Measurements from ENCODE around the gene SPPL2C.

SPPL2C gene

DNA sequence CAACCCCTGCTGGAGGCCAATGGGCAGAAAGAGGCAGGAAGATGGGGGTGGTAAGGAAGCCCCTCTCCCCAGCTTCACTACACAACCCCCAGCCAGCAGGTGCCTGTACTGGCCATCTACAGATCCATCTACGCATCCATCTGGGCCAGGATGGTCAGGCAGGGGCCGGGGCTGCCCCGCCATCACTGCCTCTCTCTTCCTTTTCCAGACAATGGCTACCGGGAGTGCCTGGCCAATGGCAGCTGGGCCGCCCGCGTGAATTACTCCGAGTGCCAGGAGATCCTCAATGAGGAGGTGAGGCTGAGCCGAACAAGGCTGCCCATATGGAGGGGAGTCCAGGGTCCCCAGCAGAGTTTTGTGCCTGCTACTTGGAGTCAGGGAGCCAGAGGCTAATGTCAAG lies 23.5 kb upstream of the SPPL2C start:
- H3K9ac ChIP-seq (ENCODE audit: low read length), result no peak overlapping the region
- no peaks in the 10 kb centered on the region for H3K9me2 ChIP-seq (ENCODE audit: low read depth, low read length)
- no peaks in the 10 kb centered on the region for H3K79me2 ChIP-seq (ENCODE audit: insufficient read depth, low read length)
- H4K20me1 ChIP-seq (ENCODE audit: insufficient read depth, low read length), result no peaks in the 10 kb centered on the region
- H3K27ac ChIP-seq (ENCODE audit: low read depth, low read length, poor library complexity, severe bottlenecking), result no peak overlapping the region
- no peak for TF ChIP-seq EZH2 (IDR thresholded peaks at IDR 0.05; ENCODE audit: borderline replicate concordance, low read length)
- no peak for TF ChIP-seq CTCF (IDR thresholded peaks at IDR 0.05; ENCODE audit: low read length)
- no peak overlapping the region for H3K4me2 ChIP-seq (ENCODE audit: low read length)
- H3K27me3 ChIP-seq (ENCODE audit: insufficient read depth, low read length), result peaks cover 4% of the 10 kb centered on the region; the same call in 1 of the 2 replicates
- H3K36me3 ChIP-seq (ENCODE audit: insufficient read depth, low read length), result no peaks in the 10 kb centered on the region
- H2AFZ ChIP-seq (ENCODE audit: low read length), result no peak overlapping the region
- H3K4me1 ChIP-seq (ENCODE audit: insufficient read depth, low read length, severe bottlenecking), result no peaks in the 10 kb centered on the region
- no peaks in the 10 kb centered on the region for H3K9me3 ChIP-seq (ENCODE audit: low read length)
- H3F3A ChIP-seq (ENCODE audit: insufficient read depth, low read length), result no peaks in the 10 kb centered on the region
- H3K4me3 ChIP-seq (ENCODE audit: low read depth, low read length, poor library complexity, severe bottlenecking), result no peak overlapping the region

DNA sequence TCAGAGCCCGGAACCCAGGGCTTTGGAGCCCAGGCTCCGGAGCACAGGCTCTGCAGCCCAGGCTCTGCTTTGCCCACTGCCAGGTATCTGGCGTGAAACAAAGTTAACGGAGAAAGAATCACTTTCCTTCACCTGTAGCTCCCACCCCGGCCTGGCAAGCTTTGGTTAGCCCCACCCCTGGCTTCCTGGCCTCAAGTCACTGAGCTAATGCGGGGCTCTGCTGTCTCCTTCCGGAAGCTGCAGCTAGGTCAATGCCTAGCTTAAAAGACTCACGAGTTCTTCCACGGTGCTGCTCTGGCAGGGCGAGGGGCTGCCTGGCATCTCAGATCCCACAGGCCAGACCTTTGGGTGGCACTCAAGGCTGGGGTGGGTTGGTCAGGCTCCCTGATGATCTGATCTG lies 21.1 kb upstream of the SPPL2C start:
- no peak overlapping the region for H3K9ac ChIP-seq (ENCODE audit: low read length)
- no peaks in the 10 kb centered on the region for H3K79me2 ChIP-seq (ENCODE audit: insufficient read depth, low read length)
- no peaks in the 10 kb centered on the region for H4K20me1 ChIP-seq (ENCODE audit: insufficient read depth, low read length)
- H3K9me2 ChIP-seq (ENCODE audit: low read depth, low read length), result no peaks in the 10 kb centered on the region
- no peaks in the 10 kb centered on the region for H3K4me1 ChIP-seq (ENCODE audit: insufficient read depth, low read length, severe bottlenecking)
- H3K4me2 ChIP-seq (ENCODE audit: low read length), result no peak overlapping the region
- H3K4me3 ChIP-seq (ENCODE audit: low read depth, low read length, poor library complexity, severe bottlenecking), result no peak overlapping the region
- TF ChIP-seq EZH2 (IDR thresholded peaks at IDR 0.05; ENCODE audit: borderline replicate concordance, low read length) (no peak), CTCF (IDR thresholded peaks at IDR 0.05; ENCODE audit: low read length) (no peak)
- H3K27me3 ChIP-seq (ENCODE audit: insufficient read depth, low read length), result peaks cover 4% of the 10 kb centered on the region; the same call in 1 of the 2 replicates
- no peak overlapping the region for H3K27ac ChIP-seq (ENCODE audit: low read depth, low read length, poor library complexity, severe bottlenecking)
- no peaks in the 10 kb centered on the region for H3K9me3 ChIP-seq (ENCODE audit: low read length)
- H2AFZ ChIP-seq (ENCODE audit: low read length), result no peak overlapping the region
- no peaks in the 10 kb centered on the region for H3K36me3 ChIP-seq (ENCODE audit: insufficient read depth, low read length)
- no peaks in the 10 kb centered on the region for H3F3A ChIP-seq (ENCODE audit: insufficient read depth, low read length)

GRCh38 chr17:45824475-45824874 lies 20.2 kb upstream of the SPPL2C start:
- no peaks in the 10 kb centered on the region for H3K9me3 ChIP-seq (ENCODE audit: low read length)
- peaks cover 4% of the 10 kb centered on the region; the same call in 1 of the 2 replicates for H3K27me3 ChIP-seq (ENCODE audit: insufficient read depth, low read length)
- H3K79me2 ChIP-seq (ENCODE audit: insufficient read depth, low read length), result no peaks in the 10 kb centered on the region
- H3K36me3 ChIP-seq (ENCODE audit: insufficient read depth, low read length), result no peaks in the 10 kb centered on the region
- H3K4me3 ChIP-seq (ENCODE audit: low read depth, low read length, poor library complexity, severe bottlenecking), result no peak overlapping the region
- no peak overlapping the region for H2AFZ ChIP-seq (ENCODE audit: low read length)
- H3K9ac ChIP-seq (ENCODE audit: low read length), result no peak overlapping the region
- no peak overlapping the region for H3K4me2 ChIP-seq (ENCODE audit: low read length)
- H3K4me1 ChIP-seq (ENCODE audit: insufficient read depth, low read length, severe bottlenecking), result no peaks in the 10 kb centered on the region
- H3K9me2 ChIP-seq (ENCODE audit: low read depth, low read length), result no peaks in the 10 kb centered on the region
- no peaks in the 10 kb centered on the region for H3F3A ChIP-seq (ENCODE audit: insufficient read depth, low read length)
- TF ChIP-seq EZH2 (IDR thresholded peaks at IDR 0.05; ENCODE audit: borderline replicate concordance, low read length) (no peak), CTCF (IDR thresholded peaks at IDR 0.05; ENCODE audit: low read length) (no peak)
- no peaks in the 10 kb centered on the region for H4K20me1 ChIP-seq (ENCODE audit: insufficient read depth, low read length)
- H3K27ac ChIP-seq (ENCODE audit: low read depth, low read length, poor library complexity, severe bottlenecking), result no peak overlapping the region

All from OCI-LY1 (cell line).